OCI-LY3 (cell line): ENCODE results near the gene TXNDC11.

Experiments
- H2AFZ ChIP-seq: fragments of 200-600, 300-600 bp; shearing (Covaris generic); 2 replicates; pipeline ENCODE4 v1.6.0; 2014; ENCODE audit warnings: antibody characterized with exemption, low read depth, low read length
- H3K27ac ChIP-seq: fragments of 200-600, 300-600 bp; sonication (generic); 2 replicates; pipeline ENCODE4 v1.5.1; 2014; ENCODE audit warnings: mild to moderate bottlenecking, low read length, moderate library complexity, mixed read lengths
- H3K27me3 ChIP-seq: fragments of 200-600, 300-600 bp; sonication (generic); 2 replicates; pipeline ENCODE4 v1.6.1; 2014; ENCODE audit warnings: low read depth, low read length, mixed read lengths
- H3K36me3 ChIP-seq: fragments of 200-600, 300-600 bp; sonication (generic); replicated peaks from 2 replicates; pipeline ENCODE3; 2014; ENCODE audit warnings: low read depth, low read length, mixed read lengths
- H3K4me1 ChIP-seq: fragments of 300-600, 200-600 bp; sonication (generic); 2 replicates; pipeline ENCODE4 v1.6.1; 2014; ENCODE audit warnings: low read length, mixed read lengths
- H3K4me2 ChIP-seq: fragments of 200-600, 300-600 bp; sonication (generic); 2 replicates; pipeline ENCODE4 v1.6.1; 2014; ENCODE audit warnings: low read length, mixed read lengths
- H3K4me3 ChIP-seq: fragments of 300-600, 200-600 bp; sonication (generic); 2 replicates; pipeline ENCODE4 v1.5.1; 2014; ENCODE audit warnings: antibody characterized with exemption, mild to moderate bottlenecking, low read length, moderate library complexity
- H3K79me2 ChIP-seq: fragments of 300-600, 200-600 bp; shearing (Covaris generic); 2 replicates; pipeline ENCODE4 v1.6.1; 2014; ENCODE audit warnings: mild to moderate bottlenecking, low read length, mixed read lengths
- H3K9ac ChIP-seq: fragments of 300-600, 200-600 bp; shearing (Covaris generic); 2 replicates; pipeline ENCODE4 v1.6.0; 2014; ENCODE audit warnings: mild to moderate bottlenecking, low read length, moderate library complexity
- H3K9me3 ChIP-seq: fragments of 200-600, 300-600 bp; shearing (Covaris generic); 2 replicates; pipeline ENCODE4 v1.6.1; 2014; ENCODE audit warnings: low read length, mixed read lengths; ENCODE audit not compliant: insufficient read depth
- H4K20me1 ChIP-seq: fragments of 200-600, 300-600 bp; sonication (generic); 2 replicates; pipeline ENCODE4 v1.6.1; 2016; ENCODE audit warnings: low read length, mixed read lengths; ENCODE audit not compliant: insufficient read depth
- CTCF ChIP-seq: fragments of 200-600, 300-600 bp; sonication (generic); IDR thresholded peaks from 2 replicates; pipeline ENCODE4 v1.5.1; 2014; ENCODE audit warnings: antibody characterized with exemption, low read length, low read depth
- EZH2phosphoT487 ChIP-seq: fragments of 200-600 bp; shearing (Covaris generic); IDR thresholded peaks from 2 replicates; pipeline ENCODE4 v1.6.1; 2018; ENCODE audit warnings: antibody characterized with exemption, mixed run types, low read depth

Gene TXNDC11

GRCh38 chr16:11670171-11671131 is 72.2 kb downstream of the TXNDC11 start:
- Histone ChIP-seq H2AFZ (no peak overlapping the region), H3K4me1 (peaks cover 40% of the 10 kb centered on the region), H3K79me2 (peaks cover 67% of the 10 kb centered on the region), H3K9ac (peak overlapping the region; percentile 97), H4K20me1 (peaks cover 57% of the 10 kb centered on the region), H3K4me2 (peak overlapping the region; percentile 98), H3K27ac (peak overlapping the region; percentile 83), H3K9me3 (no peaks in the 10 kb centered on the region), H3K36me3 (peaks cover 33% of the 10 kb centered on the region), H3K4me3 (peak overlapping the region; percentile 95), H3K27me3 (0 out of 2 replicates have a peak, but pooled peaks cover 7% of the 10 kb centered on the region)
- TF ChIP-seq EZH2phosphoT487 = no peak
- no peak for TF ChIP-seq CTCF

- TF ChIP-seq EZH2phosphoT487 = no peak
- TF ChIP-seq CTCF = no peak
- H3K4me2 ChIP-seq = peak overlapping the region; percentile 98
- H3K27ac ChIP-seq = peak overlapping the region; percentile 83
- H2AFZ ChIP-seq = no peak overlapping the region
- peaks cover 31% of the 10 kb centered on the region for H3K36me3 ChIP-seq
- peak overlapping the region; percentile 95 for H3K4me3 ChIP-seq
- peaks cover 61% of the 10 kb centered on the region for H3K79me2 ChIP-seq
- H3K9me3 ChIP-seq = no peaks in the 10 kb centered on the region
- H4K20me1 ChIP-seq = peaks cover 49% of the 10 kb centered on the region
- H3K9ac ChIP-seq = peak overlapping the region; percentile 97
- 0 out of 2 replicates have a peak, but pooled peaks cover 7% of the 10 kb centered on the region for H3K27me3 ChIP-seq
- peaks cover 40% of the 10 kb centered on the region for H3K4me1 ChIP-seq
These were observed 73.1 kb downstream of the TXNDC11 start for GRCh38 chr16:11669380-11670146.

GRCh38 chr16:11668623-11669379 is 73.9 kb downstream of the TXNDC11 start:
- H3K27ac ChIP-seq = peak overlapping the region; percentile 83
- H3K4me1 ChIP-seq = peaks cover 40% of the 10 kb centered on the region
- H3K9me3 ChIP-seq = no peaks in the 10 kb centered on the region
- peaks cover 41% of the 10 kb centered on the region for H4K20me1 ChIP-seq
- peak overlapping the region; percentile 98 for H3K4me2 ChIP-seq
- H3K36me3 ChIP-seq = peaks cover 29% of the 10 kb centered on the region
- H2AFZ ChIP-seq = no peak overlapping the region
- H3K4me3 ChIP-seq = peak overlapping the region; percentile 95
- peaks cover 53% of the 10 kb centered on the region for H3K79me2 ChIP-seq
- TF ChIP-seq CTCF (no peak; the same call in 1 of the 2 replicates), EZH2phosphoT487 (no peak)
- peak overlapping the region; percentile 97 for H3K9ac ChIP-seq
- H3K27me3 ChIP-seq = 0 out of 2 replicates have a peak, but pooled peaks cover 7% of the 10 kb centered on the region
